H4 (cell line): Measurements from ENCODE around the gene ADAMTS9. TPM values are rescaled to one million over a fixed set of nuclear protein-coding genes. Genes with fewer than 3 reads are reported as not detected.

Experiments used
- DNase-seq: peaks from one replicate; pipeline ENCODE4 v3.0.0-alpha.2; 2015; ENCODE audit warnings: low spot score
- total RNA-seq: library from RNA; depleted of rRNA; stranded (reverse); fragments of >200 nt; shearing (Covaris generic); gene quantifications from 2 replicates; pipeline ENCODE4 v1.2.3, GENCODE V29; 2014

ADAMTS9 gene
- total RNA-seq, 1 experiment from 2014 or later = 4.4 TPM

DNA sequence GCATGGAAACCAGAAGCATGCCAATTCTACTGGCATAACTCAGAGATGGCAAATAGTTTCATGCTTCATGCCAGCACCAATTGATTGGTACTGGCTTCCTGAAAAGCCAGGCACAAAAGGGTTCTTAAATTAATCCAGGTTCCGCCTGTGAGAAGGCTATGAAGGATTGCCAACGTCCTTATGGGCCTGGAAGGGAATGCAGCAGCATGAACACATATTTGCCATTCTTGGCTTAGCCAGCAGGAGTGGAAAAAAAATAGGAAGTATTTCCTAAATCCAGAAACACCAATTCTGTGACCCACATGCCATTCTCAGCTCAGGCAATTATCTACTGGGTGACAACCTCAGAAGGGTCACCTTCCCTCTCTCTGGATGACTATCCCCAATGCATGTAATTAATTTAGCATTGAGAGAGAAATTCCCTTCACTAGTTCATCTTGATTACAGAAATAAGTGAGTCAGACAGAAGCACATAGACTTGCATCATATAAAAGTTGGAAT is 36.0 kb downstream of the ADAMTS9 start:
- DNase-seq = no peak

DNA sequence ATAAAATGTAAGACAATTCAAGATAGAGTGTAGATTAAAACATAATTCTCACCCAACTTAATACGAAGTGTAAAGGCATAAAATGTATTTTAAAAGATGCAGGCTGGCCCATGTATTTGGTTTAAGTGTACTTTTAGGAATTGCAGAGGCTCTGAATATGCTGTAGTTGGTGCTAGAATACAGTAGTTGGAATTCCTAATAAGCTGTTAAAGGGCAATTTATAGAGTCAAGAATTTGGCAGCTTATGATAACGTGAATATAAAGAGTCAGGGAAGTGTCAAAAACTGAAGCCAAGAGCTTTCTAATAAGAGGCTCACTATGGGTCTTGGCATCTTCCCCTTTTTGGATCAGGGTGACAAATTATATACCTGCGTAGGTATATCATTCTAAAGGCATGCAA is 36.5 kb downstream of the ADAMTS9 start:
- no peak for DNase-seq

DNA sequence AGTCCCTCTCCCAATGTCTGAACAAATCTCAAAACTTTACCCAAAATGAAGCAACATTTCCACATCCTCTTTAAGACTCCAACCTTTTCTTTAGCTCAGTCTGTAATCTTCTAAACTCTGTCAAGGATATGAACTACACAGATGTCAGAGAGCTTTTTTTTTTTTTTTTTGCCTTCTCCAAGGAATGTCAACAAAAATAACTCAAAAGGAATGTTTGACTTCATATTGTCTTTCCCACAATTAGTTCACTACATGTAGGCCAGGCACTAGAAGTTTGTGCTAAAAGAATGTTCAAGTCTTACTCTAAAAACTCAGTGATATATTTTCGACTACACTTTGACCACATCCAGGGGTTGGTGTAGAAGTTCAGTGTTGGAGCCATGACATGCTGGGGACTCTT is 37.1 kb downstream of the ADAMTS9 start:
- DNase-seq = no peak

GRCh38 chr3:64650096-64650622 is 37.6 kb downstream of the ADAMTS9 start:
- DNase-seq = no peak

DNA sequence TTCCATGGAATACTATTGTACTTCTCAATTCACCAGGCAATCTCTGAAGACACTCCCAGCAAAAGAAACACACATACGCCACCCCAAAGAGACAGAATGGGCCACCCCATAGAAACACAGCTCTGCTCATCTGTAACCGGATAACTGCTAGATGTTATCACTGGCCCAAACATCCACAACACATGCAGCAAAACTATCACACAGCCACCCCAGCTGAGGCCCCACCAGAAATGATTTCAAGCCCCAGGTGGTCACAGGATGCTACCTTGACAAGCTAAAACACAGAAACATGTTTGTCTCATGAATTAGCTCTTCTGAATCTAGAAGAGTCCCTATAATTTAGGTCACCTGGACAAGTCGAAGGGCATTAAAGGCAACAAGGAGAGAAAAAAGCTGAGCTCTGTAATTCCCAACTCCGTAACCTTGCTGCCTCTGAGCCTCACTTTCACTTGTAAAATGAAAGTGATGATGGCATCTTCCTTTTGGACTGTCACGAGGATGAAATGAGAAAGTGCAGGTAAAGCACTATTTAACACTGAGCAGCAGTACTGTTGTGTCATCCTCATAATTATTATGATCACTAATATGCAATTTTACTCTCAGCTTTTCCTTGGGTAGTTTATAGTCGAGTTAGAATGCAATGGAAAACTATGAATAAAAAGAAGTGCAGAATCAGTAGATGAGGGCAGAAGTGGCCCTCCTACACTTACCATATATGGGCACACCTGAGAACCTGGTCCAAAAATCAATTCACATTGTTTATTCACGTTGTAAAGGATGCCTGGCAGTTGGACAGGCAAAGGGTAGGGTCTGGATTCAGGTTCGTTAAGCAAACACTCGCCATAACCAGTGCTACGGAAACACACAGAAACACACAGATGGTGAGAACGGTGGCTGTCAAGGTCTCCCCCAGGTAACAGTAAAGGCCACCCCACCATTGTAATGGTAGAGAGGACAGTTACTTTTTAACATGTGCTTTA is 38.6 kb downstream of the ADAMTS9 start:
- DNase-seq = no peak

DNA sequence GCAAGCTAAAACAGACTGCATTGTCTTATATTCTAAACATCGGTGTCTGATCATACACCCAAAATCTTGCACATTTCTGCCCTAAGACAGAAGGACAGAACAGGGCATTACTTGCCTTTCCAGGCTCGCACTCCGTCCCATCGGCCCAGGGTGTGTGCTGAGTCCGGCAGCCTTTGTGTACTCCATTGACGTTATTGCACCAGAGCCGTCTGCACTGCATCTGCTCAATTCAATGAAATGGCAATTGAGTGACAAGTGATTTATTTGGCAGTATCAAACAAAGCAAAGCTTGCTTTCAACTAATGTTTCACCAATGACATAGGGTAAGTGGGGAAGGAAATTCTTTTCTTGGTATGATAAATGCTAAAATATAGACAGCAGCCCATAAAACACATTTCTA is 40.0 kb downstream of the ADAMTS9 start:
- no peak for DNase-seq

GRCh38 chr3:64645243-64645642 is 42.6 kb downstream of the ADAMTS9 start:
- DNase-seq = no peak

GRCh38 chr3:64644483-64644882 is 43.3 kb downstream of the ADAMTS9 start:
- no peak for DNase-seq

GRCh38 chr3:64642327-64643151 is 45.3 kb downstream of the ADAMTS9 start:
- DNase-seq = no peak

- no peak for DNase-seq
These were observed 48.8 kb downstream of the ADAMTS9 start for GRCh38 chr3:64638981-64639481.

DNA sequence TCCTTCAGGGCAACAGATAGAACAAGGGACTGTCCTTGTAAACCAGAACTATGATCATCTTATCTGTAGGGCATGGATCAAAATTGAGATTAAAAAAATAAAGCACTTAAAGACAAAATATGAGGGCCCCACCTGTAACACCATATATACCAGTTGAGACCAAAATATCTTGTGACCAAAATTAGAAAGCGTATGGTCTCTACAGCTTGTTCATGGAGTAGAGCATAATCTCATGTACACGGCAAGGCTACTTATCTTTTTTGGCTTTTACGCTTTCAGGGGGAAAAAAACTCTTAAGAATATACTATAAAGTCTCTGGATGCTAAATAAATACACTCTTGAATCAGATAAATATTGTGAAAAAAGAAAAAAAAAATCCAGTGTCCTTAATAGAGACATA is 49.3 kb downstream of the ADAMTS9 start:
- DNase-seq = no peak

- DNase-seq = no peak
These were observed 53.4 kb downstream of the ADAMTS9 start for GRCh38 chr3:64634417-64634816.

GRCh38 chr3:64631951-64632350 is 55.8 kb downstream of the ADAMTS9 start:
- no peak for DNase-seq

GRCh38 chr3:64627471-64628321 is 60.1 kb downstream of the ADAMTS9 start:
- DNase-seq = peak; percentile 19

DNA sequence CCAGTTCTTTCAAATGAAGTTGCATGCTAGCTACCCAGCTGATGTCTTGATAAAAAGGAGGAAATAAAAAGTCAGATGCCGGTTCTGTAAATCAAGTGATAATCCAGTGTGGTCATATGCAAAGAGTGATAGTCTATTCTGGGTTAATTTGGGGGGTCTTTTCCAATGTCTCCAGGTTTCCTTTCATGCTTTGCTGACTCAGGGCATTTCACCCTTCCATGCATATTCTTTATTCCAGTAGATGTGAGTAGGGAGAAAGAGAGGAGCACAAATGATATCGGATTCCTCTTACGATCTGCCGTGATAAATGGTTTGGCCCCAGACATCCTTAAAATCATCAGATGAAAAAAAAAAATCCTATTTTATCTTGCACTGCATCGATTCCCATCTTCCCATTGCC is 60.8 kb downstream of the ADAMTS9 start:
- no peak for DNase-seq

- no peak for DNase-seq
These were observed 62.4 kb downstream of the ADAMTS9 start for GRCh38 chr3:64625381-64625780.

- DNase-seq = no peak
These were observed 64.7 kb downstream of the ADAMTS9 start for GRCh38 chr3:64623125-64623524.

DNA sequence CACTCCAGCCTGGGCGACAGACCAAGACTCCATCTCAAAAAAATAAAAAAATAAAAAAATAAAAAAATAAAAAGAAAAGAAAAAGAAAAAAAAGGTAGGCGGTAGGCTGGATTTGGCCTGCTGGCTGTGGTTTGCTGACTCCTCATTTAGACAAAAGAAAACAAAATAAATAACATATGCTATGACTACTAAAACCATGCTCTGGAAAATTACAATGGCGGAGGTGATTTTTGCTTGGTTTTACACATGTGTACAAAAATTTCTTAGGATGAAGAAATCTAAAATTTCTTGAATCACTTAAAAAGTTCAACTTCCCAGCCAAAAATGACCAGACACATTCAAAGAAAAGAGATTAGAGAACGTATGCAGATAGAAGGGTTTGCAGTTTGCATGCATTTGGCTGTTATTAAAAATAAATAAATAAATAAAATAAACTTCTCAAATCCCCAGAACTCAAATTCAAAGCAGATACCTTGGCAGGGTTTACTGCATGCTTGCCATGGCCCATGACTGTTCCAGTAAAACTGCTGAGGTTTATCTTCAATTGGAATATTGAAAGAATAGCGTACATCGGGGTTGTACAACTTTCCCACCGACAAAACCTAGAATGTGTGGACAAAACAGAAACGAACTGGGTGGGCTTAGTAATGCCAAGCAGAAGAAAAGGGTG is 65.9 kb downstream of the ADAMTS9 start:
- DNase-seq = no peak

DNA sequence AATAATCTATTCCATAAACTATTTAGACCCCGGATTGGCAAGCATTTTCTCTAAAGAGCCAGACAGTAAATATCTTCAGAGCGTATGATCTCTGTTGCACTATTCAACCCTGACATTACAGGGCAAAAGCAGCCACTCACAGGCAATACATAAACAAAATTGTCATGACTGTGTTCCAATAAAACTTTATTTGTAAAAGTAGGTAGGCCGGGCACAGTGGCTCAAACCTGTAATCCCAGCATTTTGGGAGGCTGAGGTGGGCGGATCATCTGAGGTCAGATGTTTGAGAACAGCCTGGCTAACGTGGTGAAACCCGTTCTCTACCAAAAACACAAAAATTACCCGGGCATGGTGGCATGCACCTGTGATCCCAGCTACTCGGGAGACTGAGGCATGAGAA is 66.5 kb downstream of the ADAMTS9 start:
- no peak for DNase-seq

- DNase-seq = no peak
These were observed 67.8 kb downstream of the ADAMTS9 start for GRCh38 chr3:64620020-64620419.

DNA sequence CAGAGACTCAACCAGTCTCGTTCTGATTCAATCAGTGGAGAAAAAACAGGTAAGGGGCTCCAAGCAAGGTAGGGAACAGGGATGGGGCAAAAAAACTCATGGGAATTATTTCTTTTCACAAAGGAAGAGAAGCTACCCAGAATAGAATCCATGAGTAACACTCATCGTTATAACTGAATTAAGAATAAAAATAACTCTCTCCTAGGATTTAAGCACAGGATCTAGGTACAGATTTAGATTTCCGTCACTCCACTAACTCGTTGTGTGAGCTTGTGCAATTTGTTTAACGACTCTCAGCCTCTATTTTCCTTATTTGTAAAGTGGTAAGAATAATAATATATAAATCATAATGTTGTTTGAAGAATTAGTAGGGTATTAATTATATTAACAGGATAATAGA is 68.6 kb downstream of the ADAMTS9 start:
- no peak for DNase-seq
